ENCODE data around the gene CER1. TPM values are rescaled to one million over a fixed set of nuclear protein-coding genes. Genes with fewer than 3 reads are reported as not detected.

The CER1 gene
- total and polyA plus RNA-seq, 2 of the 8 experiments (the other 6 are each of a cell fraction or from before 2014, with no cell fraction given), result 0.26 to 3.4 TPM

DNA sequence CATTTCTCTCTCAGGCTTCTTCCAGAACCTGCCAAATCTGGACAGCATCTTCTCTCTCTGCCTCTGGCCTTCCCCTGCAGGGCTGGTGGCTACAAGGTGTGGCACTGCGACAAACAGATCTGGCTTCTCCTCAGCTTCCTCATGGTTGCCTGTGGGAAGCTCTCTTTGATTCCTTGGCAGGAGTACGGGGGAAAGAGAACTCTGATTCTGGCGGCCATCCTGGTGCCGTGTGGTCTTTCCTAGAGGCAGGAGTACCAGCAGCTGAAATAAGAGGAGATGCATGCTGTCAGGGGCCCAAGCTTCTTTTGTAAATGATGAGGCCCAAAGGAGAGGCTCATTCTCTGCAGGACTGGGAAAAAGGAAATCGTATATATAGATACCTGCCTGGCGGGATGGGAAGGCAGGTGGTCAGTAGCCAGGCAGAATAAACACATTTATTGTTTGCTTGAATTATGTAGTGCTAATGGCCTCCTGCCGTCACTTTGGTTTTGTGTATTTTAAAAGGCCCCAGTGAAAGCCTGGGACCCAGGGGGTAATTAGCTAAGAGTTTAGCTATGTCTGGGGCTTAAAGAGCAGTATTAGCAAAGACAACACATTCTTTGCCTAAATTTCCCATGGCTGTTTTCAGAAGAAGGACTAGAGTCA lies at the start of gene CER1 (continued):
- TF ChIP-seq EP300 (IDR thresholded peaks at IDR 0.05; ENCODE audit: borderline replicate concordance in 1 of 2, low read depth in 2 of 2, low read length in 2 of 2), result peak in 1 of 2 experiments; percentile 61; a peak in 1 of 3 replicates
- TF ChIP-seq NANOG (IDR thresholded peaks at IDR 0.05; ENCODE audit: insufficient read depth, low read depth, low read length, poor library complexity, severe bottlenecking), result peak; percentile 92
- no peak for TF ChIP-seq SIRT6 (IDR thresholded peaks at IDR 0.05; ENCODE audit: low read length)
- peak in 1 of 2 experiments; percentile 68; a peak in 1 of 4 replicates for TF ChIP-seq HDAC2 (IDR thresholded peaks at IDR 0.05; ENCODE audit: borderline replicate concordance in 1 of 2, low read depth in 2 of 2, low read length in 2 of 2)
- TF ChIP-seq, protein P1, sequence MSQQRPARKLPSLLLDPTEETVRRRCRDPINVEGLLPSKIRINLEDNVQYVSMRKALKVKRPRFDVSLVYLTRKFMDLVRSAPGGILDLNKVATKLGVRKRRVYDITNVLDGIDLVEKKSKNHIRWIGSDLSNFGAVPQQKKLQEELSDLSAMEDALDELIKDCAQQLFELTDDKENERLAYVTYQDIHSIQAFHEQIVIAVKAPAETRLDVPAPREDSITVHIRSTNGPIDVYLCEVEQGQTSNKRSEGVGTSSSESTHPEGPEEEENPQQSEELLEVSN (IDR thresholded peaks at IDR 0.05), result 0 out of 2 replicates have a peak, but pooled peaks have one; percentile 35
